ENCODE results near the gene CTBP2. TPM values are rescaled to one million over a fixed set of nuclear protein-coding genes. Genes with fewer than 3 reads are reported as not detected.

Gene CTBP2
- total RNA-seq, 1 donor from 2014 or later = 127 TPM

DNA sequence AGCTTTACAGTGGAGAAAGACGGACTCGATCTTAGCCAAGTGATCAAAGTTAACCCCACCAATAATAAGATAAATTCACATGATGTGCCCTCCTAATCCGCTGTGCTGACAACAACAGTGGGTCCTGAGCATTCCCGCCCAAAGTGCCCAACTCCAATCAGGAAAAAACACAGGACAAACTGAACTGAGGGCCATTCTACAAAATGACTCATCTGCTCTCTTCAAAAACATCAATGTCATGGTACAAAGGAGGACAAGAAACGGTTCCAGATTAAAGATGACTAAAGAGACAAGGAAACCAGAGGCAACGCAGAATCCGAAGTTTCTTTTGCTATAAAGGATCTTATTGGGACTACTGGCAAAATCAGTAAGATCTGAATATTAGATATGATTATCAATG lies 79.4 kb downstream of the CTBP2 start:
- H3K4me1 Mint-ChIP-seq = peaks cover 75% of the 10 kb centered on the region
- no peaks in the 10 kb centered on the region for H3K9me3 Mint-ChIP-seq
- no peaks in the 10 kb centered on the region for H3K27me3 Mint-ChIP-seq (ENCODE audit: low read depth)
- H3K27ac Mint-ChIP-seq (ENCODE audit: unreplicated experiment) = peak overlapping the region; percentile 64
- H3K4me3 Mint-ChIP-seq = no peak overlapping the region
- peaks cover 14% of the 10 kb centered on the region for H3K36me3 Mint-ChIP-seq (ENCODE audit: low read depth)
- no peak for DNase-seq (ENCODE audit: low read depth, low spot score)
- TF ChIP-seq, protein P1, sequence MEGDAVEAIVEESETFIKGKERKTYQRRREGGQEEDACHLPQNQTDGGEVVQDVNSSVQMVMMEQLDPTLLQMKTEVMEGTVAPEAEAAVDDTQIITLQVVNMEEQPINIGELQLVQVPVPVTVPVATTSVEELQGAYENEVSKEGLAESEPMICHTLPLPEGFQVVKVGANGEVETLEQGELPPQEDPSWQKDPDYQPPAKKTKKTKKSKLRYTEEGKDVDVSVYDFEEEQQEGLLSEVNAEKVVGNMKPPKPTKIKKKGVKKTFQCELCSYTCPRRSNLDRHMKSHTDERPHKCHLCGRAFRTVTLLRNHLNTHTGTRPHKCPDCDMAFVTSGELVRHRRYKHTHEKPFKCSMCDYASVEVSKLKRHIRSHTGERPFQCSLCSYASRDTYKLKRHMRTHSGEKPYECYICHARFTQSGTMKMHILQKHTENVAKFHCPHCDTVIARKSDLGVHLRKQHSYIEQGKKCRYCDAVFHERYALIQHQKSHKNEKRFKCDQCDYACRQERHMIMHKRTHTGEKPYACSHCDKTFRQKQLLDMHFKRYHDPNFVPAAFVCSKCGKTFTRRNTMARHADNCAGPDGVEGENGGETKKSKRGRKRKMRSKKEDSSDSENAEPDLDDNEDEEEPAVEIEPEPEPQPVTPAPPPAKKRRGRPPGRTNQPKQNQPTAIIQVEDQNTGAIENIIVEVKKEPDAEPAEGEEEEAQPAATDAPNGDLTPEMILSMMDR (conservative IDR thresholded peaks at IDR 0.05) = no peak

DNA sequence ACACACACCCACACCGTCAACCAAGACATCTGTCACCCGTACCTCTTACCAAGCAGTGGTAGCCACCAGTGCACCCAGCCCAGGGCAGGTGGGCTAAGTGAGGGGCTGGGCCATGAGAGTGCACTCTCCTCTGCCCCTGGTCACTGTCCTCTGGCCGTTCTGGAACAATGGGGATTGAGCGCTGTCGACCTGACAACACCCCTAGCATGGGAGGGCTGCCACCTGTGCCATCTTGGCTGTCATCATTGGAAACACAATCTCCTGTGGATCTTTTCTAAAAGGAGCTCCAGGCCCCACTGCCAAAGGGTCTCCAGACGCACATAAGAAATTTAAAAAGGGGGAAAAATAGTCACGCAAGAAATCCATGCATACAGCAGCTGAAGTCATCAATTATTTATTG lies 80.1 kb downstream of the CTBP2 start:
- TF ChIP-seq, protein P1 (conservative IDR thresholded peaks at IDR 0.05) = no peak
- Mint-ChIP-seq H3K36me3 (ENCODE audit: low read depth) (peaks cover 16% of the 10 kb centered on the region), H3K4me3 (no peak overlapping the region), H3K27me3 (ENCODE audit: low read depth) (no peaks in the 10 kb centered on the region), H3K4me1 (peaks cover 72% of the 10 kb centered on the region), H3K27ac (ENCODE audit: unreplicated experiment) (peak overlapping the region; percentile 64), H3K9me3 (no peaks in the 10 kb centered on the region)
- no peak for DNase-seq (ENCODE audit: low read depth, low spot score)

DNA sequence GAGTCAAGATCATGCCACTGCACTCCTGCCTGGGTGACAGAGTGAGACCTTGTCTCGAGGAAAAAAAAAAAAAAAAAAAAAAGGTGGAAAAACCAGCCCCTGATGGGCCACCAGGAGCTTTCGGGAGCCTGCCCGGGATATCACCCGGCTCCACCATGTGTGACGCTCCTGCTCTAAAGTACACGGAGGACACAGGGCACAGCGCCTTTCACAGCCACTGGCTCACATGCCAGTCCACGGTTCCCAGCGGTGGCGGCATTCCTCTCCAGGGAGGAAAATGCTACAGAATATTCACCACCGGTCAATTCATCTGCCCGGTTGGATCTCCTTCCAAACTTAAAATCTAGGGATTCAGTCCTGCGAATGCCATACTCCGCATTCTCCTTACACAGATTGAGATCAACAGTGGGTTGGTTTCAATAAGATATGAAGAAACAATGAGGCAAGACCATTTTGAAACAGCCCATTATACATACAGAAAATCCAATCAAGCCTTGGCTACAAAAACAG lies 81.2 kb downstream of the CTBP2 start:
- H3K27ac Mint-ChIP-seq (ENCODE audit: unreplicated experiment) = no peak overlapping the region
- H3K9me3 Mint-ChIP-seq = no peaks in the 10 kb centered on the region
- H3K27me3 Mint-ChIP-seq (ENCODE audit: low read depth) = no peaks in the 10 kb centered on the region
- no peak for DNase-seq (ENCODE audit: low read depth, low spot score)
- no peak overlapping the region for H3K4me3 Mint-ChIP-seq
- TF ChIP-seq, protein P1 (conservative IDR thresholded peaks at IDR 0.05) = no peak
- H3K4me1 Mint-ChIP-seq = peaks cover 72% of the 10 kb centered on the region
- H3K36me3 Mint-ChIP-seq (ENCODE audit: low read depth) = peaks cover 20% of the 10 kb centered on the region

DNA sequence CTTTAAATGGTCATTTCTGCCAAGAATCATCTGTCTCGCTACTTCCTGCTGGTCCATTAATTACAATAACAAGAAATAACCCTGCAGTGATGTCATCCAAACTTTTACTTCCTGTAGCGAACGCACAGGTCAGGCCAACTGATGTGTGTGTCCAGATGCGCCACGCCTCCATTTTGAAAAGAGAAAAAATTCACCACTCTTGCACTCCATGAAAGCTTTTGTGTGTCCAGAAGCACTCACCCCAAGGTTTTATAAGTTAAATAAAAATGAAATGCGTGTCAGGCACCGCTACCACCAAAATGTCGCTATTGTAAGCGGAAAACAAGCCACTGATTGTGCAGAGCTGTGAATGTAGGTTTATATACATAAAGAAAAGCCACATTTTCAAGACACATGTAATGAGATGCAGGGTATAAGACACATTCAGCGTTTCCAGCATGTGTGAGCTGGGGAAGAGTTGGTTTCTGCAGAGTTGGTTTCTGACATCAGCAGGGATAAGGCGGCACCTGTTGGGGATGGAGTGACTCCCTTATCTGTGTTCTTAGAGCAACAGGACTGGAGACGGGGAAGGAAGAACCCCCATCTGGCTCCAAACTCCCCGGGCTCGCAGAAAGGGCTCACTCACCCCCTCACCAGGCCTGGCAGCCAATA lies 83.3 kb downstream of the CTBP2 start:
- Mint-ChIP-seq H3K9me3 (no peaks in the 10 kb centered on the region), H3K27ac (ENCODE audit: unreplicated experiment) (peak overlapping the region; percentile 83), H3K4me3 (peak overlapping the region; percentile 2), H3K4me1 (peaks cover 68% of the 10 kb centered on the region), H3K36me3 (ENCODE audit: low read depth) (peaks cover 29% of the 10 kb centered on the region), H3K27me3 (ENCODE audit: low read depth) (no peaks in the 10 kb centered on the region)
- TF ChIP-seq, protein P1 (conservative IDR thresholded peaks at IDR 0.05) = no peak
- DNase-seq (ENCODE audit: low read depth, low spot score) = no peak

DNA sequence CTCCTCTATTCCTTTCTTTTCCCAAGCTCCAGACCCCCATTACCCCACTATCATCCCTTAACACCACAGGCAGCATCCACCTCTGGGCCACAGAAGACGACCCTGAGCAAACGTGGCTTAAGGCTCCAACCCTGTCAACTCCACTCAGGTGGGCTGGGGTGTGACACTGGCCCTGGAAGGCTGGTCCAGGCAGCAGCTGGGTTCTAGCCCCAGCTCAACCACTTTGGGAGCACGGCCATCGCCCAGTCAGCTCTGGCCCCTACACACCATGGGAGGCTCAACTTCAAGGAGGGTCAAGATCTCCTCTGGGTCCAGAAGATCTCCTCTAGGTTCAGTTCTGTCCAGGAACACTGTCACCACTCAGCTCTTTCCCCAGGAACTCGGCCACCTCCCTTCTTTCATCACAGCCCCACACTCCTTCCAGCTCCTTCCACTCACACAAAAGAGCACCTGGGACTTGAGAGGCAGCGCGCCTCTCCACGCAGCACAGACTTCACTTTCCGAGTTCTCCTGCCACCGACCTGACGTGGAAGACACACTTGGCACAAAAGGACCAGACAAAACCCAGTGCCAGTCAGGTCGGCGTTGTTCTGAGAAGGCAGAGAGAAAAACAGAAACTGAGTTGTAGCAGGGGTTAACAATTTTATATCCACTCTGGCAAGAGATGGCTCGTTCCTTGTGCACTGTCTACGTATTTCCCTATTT lies 84.1 kb downstream of the CTBP2 start:
- peak overlapping the region; percentile 2 for H3K4me3 Mint-ChIP-seq
- no peaks in the 10 kb centered on the region for H3K27me3 Mint-ChIP-seq (ENCODE audit: low read depth)
- no peak for DNase-seq (ENCODE audit: low read depth, low spot score)
- H3K27ac Mint-ChIP-seq (ENCODE audit: unreplicated experiment) = peak overlapping the region; percentile 3
- H3K36me3 Mint-ChIP-seq (ENCODE audit: low read depth) = peaks cover 32% of the 10 kb centered on the region
- H3K9me3 Mint-ChIP-seq = no peaks in the 10 kb centered on the region
- H3K4me1 Mint-ChIP-seq = peaks cover 66% of the 10 kb centered on the region
- TF ChIP-seq, protein P1 (conservative IDR thresholded peaks at IDR 0.05) = no peak
